Measurements from ENCODE around the gene EFCC1.

EFCC1 gene

DNA sequence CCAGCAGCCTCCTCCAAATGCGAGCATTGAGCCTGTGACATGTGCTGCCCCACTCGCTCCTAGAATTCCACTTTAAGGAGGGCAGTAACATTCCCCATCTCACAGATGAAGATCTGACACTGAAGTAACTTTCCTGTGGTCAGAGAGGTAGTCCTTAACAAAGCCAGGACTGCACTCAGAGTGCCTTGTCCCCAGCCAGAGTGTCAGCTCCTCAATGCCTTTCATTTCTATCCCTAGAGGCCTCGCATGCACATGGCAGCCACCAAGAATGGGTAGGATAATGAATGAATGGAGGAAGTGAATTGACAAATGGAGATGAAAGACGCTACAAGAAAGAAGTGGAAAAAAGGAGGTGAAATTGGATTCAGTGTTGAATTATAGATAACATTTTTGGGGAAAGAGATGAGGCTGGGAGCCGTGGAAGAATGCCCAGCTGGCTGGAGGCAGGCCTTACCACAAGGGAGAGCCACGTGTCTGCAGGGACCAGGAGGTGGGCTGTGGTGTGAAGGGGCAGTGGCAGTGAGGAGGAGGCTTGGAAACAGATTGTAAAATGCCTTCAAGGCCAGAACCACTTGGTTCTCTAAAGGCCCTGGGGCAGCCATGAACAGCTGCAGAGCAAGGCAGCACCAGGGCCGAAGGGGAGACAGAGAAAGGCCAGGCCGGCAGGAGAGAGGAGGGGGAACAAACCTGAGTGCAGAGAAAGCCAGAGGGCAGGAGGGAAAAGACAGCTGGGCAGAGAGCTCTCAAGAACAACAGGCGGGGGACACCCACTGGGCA, 17.6 kb upstream of the EFCC1 start:
- no peaks in the 10 kb centered on the region for H3K9me3 ChIP-seq (ENCODE audit: control insufficient read depth, low read depth, low read length)
- peaks cover 3% of the 10 kb centered on the region for H3K4me1 ChIP-seq (ENCODE audit: control insufficient read depth, low read depth, low read length)
- no peak overlapping the region for H3K4me3 ChIP-seq (ENCODE audit: low read length)
- no peaks in the 10 kb centered on the region for H3K27me3 ChIP-seq (ENCODE audit: control insufficient read depth, insufficient read depth, low read length)
- H3K9ac ChIP-seq (ENCODE audit: low read length): no peak overlapping the region
- H3K27ac ChIP-seq (ENCODE audit: low read length): no peak overlapping the region
- no peaks in the 10 kb centered on the region for H3K36me3 ChIP-seq (ENCODE audit: control insufficient read depth, low read depth, low read length)

DNA sequence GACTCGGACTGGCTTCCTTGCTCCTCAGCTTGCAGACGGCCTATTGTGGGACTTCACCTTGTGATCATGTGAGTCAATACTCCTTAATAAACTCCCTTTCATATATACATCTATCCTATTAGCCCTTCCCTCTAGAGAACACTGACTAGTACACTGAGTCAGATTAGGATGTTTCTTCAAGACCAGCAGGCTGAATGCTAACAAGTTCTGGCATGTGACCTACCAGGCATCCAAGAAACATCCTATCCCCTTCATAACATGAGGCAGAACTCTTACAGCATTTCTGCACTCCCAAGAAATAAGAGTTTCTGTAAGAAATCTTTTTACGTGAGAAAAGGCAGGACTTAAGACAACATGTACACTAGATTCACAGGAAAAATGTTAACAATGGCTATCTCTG, 16.5 kb upstream of the EFCC1 start:
- peaks cover 3% of the 10 kb centered on the region for H3K4me1 ChIP-seq (ENCODE audit: control insufficient read depth, low read depth, low read length)
- no peaks in the 10 kb centered on the region for H3K9me3 ChIP-seq (ENCODE audit: control insufficient read depth, low read depth, low read length)
- no peaks in the 10 kb centered on the region for H3K36me3 ChIP-seq (ENCODE audit: control insufficient read depth, low read depth, low read length)
- no peak overlapping the region for H3K4me3 ChIP-seq (ENCODE audit: low read length)
- H3K9ac ChIP-seq (ENCODE audit: low read length): no peak overlapping the region
- no peak overlapping the region for H3K27ac ChIP-seq (ENCODE audit: low read length)
- no peaks in the 10 kb centered on the region for H3K27me3 ChIP-seq (ENCODE audit: control insufficient read depth, insufficient read depth, low read length)

DNA sequence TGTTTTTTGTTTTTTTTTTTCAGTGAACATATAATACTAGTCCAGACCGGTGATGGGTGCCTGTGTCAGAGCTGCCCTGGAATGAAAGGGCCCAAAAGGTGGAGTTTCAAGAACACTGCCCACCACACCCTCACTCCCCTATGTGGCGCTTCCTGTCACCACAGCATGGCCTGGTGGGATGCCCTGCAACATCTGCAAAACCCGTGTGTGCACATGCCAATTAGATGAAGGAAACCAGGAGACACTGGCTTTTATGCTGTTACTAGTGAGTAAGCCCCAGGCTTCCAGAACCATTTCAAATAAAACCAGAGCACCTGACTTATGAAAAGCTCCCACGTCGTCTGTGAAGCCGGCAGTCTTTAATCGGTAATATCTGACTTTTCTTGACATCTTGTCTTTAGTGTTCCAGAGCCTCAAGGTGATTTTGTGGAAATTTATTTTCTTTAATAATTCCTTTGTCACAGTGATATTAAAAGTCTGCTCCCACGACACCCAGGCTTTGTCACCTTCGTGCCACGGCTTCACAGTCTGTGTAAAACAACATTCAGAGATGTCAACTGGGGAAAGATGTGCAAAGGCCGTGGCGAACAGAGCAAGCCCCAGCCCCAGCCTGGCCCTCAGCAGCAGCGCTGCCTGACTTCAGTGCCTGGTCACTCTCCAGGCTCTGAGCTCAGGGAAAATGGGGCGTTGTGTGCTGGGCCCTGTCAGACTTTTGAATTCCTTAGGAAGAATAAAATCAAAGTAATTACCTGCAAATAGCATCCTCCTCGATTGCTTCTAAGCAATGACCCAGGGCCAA, 13.6 kb upstream of the EFCC1 start:
- Histone ChIP-seq H3K27ac (ENCODE audit: low read length) (no peak overlapping the region), H3K27me3 (ENCODE audit: control insufficient read depth, insufficient read depth, low read length) (peaks cover 4% of the 10 kb centered on the region)

DNA sequence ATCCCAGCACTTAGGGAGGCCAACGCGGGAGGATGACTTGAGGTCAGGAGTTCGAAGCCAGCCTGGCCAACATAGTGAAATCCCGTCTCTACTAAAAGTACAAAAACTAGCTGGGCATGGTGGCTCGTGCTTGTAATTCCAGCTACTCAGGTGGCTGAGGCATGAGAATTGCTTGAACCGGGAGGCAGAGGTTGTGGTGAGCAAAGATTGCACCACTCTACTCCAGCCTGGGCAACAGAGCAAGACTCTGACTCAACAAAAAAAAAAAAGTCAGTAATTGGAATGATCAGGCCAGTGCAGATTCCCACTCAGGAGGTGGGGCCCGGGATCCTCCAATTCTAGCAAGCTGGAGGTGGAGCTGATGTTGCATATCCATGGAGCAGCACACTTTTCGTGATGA, 12.8 kb upstream of the EFCC1 start:
- H3K4me1 ChIP-seq (ENCODE audit: control insufficient read depth, low read depth, low read length): peaks cover 7% of the 10 kb centered on the region
- H3K27ac ChIP-seq (ENCODE audit: low read length): no peak overlapping the region
- H3K9me3 ChIP-seq (ENCODE audit: control insufficient read depth, low read depth, low read length): no peaks in the 10 kb centered on the region
- H3K9ac ChIP-seq (ENCODE audit: low read length): no peak overlapping the region
- peaks cover 12% of the 10 kb centered on the region for H3K27me3 ChIP-seq (ENCODE audit: control insufficient read depth, insufficient read depth, low read length)
- H3K4me3 ChIP-seq (ENCODE audit: low read length): no peak overlapping the region
- H3K36me3 ChIP-seq (ENCODE audit: control insufficient read depth, low read depth, low read length): no peaks in the 10 kb centered on the region

More for the DNA sequence above, 13.6 kb upstream of the EFCC1 start:
- Histone ChIP-seq H3K9ac (ENCODE audit: low read length) (no peak overlapping the region), H3K9me3 (ENCODE audit: control insufficient read depth, low read depth, low read length) (no peaks in the 10 kb centered on the region), H3K36me3 (ENCODE audit: control insufficient read depth, low read depth, low read length) (no peaks in the 10 kb centered on the region), H3K4me1 (ENCODE audit: control insufficient read depth, low read depth, low read length) (peaks cover 3% of the 10 kb centered on the region), H3K4me3 (ENCODE audit: low read length) (no peak overlapping the region)

- Histone ChIP-seq H3K9me3 (ENCODE audit: control insufficient read depth, low read depth, low read length) (no peaks in the 10 kb centered on the region), H3K27me3 (ENCODE audit: control insufficient read depth, insufficient read depth, low read length) (peaks cover 41% of the 10 kb centered on the region), H3K27ac (ENCODE audit: low read length) (no peak overlapping the region), H3K4me1 (ENCODE audit: control insufficient read depth, low read depth, low read length) (peaks cover 8% of the 10 kb centered on the region), H3K36me3 (ENCODE audit: control insufficient read depth, low read depth, low read length) (no peaks in the 10 kb centered on the region), H3K9ac (ENCODE audit: low read length) (no peak overlapping the region), H3K4me3 (ENCODE audit: low read length) (no peak overlapping the region)
Measured at GRCh38 chr3:128991355-128991895, 9.7 kb upstream of the EFCC1 start.

- H3K36me3 ChIP-seq (ENCODE audit: control insufficient read depth, low read depth, low read length): no peaks in the 10 kb centered on the region
- no peak overlapping the region for H3K27ac ChIP-seq (ENCODE audit: low read length)
- peaks cover 9% of the 10 kb centered on the region for H3K4me1 ChIP-seq (ENCODE audit: control insufficient read depth, low read depth, low read length)
- H3K27me3 ChIP-seq (ENCODE audit: control insufficient read depth, insufficient read depth, low read length): peaks cover 54% of the 10 kb centered on the region
- peak overlapping the region; percentile 55 for H3K4me3 ChIP-seq (ENCODE audit: low read length)
- H3K9me3 ChIP-seq (ENCODE audit: control insufficient read depth, low read depth, low read length): no peaks in the 10 kb centered on the region
- H3K9ac ChIP-seq (ENCODE audit: low read length): peak overlapping the region; percentile 29
Measured at GRCh38 chr3:128992926-128993460, 8.1 kb upstream of the EFCC1 start.

- Histone ChIP-seq H3K9ac (ENCODE audit: low read length) (peak within 1 kb of the TSS; percentile 29), H3K27me3 (ENCODE audit: control insufficient read depth, insufficient read depth, low read length) (peaks cover 60% of the 10 kb centered on the region), H3K4me3 (ENCODE audit: low read length) (peak within 1 kb of the TSS; percentile 55), H3K9me3 (ENCODE audit: control insufficient read depth, low read depth, low read length) (no peaks in the 10 kb centered on the region), H3K4me1 (ENCODE audit: control insufficient read depth, low read depth, low read length) (peaks cover 15% of the 10 kb centered on the region), H3K36me3 (ENCODE audit: control insufficient read depth, low read depth, low read length) (no peaks in the 10 kb centered on the region), H3K27ac (ENCODE audit: low read length) (no peak within 1 kb of the TSS)
Measured at GRCh38 chr3:128993461-128994172, 7.5 kb upstream of the EFCC1 start, which contains the start of gene CFAP92. TSS of gene CFAP92 (minus strand) at chr3:128994076. CDS start at chr3:128993304, 772 bp downstream.

DNA sequence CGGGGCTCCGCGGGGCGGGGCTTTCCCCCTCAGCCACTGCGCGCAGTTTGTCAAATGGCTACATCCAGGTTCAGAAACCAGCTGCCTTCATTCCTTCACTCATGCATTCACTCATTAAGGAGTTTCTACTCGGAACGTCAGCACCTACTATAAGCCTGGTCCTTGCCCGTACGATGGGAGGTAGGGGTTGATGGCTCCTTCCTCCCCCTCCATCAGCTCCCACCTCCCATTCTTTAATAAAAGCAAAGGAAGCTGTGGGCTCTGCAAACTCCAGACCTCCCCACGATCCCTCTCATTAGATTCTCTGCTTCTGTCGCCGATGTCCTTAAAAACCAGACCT, 7.0 kb upstream of the EFCC1 start:
- peak overlapping the region; percentile 55 for H3K4me3 ChIP-seq (ENCODE audit: low read length)
- H3K4me1 ChIP-seq (ENCODE audit: control insufficient read depth, low read depth, low read length): peaks cover 20% of the 10 kb centered on the region

GRCh38 chr3:128994581-128995546, 6.2 kb upstream of the EFCC1 start:
- Histone ChIP-seq H3K27ac (ENCODE audit: low read length) (no peak overlapping the region), H3K27me3 (ENCODE audit: control insufficient read depth, insufficient read depth, low read length) (peaks cover 73% of the 10 kb centered on the region), H3K9me3 (ENCODE audit: control insufficient read depth, low read depth, low read length) (no peaks in the 10 kb centered on the region), H3K9ac (ENCODE audit: low read length) (no peak overlapping the region), H3K36me3 (ENCODE audit: control insufficient read depth, low read depth, low read length) (no peaks in the 10 kb centered on the region), H3K4me1 (ENCODE audit: control insufficient read depth, low read depth, low read length) (peaks cover 21% of the 10 kb centered on the region), H3K4me3 (ENCODE audit: low read length) (peak overlapping the region; percentile 55)

More for the DNA sequence above, 7.0 kb upstream of the EFCC1 start:
- Histone ChIP-seq H3K9me3 (ENCODE audit: control insufficient read depth, low read depth, low read length) (no peaks in the 10 kb centered on the region), H3K36me3 (ENCODE audit: control insufficient read depth, low read depth, low read length) (no peaks in the 10 kb centered on the region), H3K27me3 (ENCODE audit: control insufficient read depth, insufficient read depth, low read length) (peaks cover 66% of the 10 kb centered on the region), H3K9ac (ENCODE audit: low read length) (no peak overlapping the region), H3K27ac (ENCODE audit: low read length) (no peak overlapping the region)

- Histone ChIP-seq H3K27me3 (ENCODE audit: control insufficient read depth, insufficient read depth, low read length) (peaks cover 81% of the 10 kb centered on the region), H3K36me3 (ENCODE audit: control insufficient read depth, low read depth, low read length) (no peaks in the 10 kb centered on the region), H3K4me3 (ENCODE audit: low read length) (no peak overlapping the region), H3K9ac (ENCODE audit: low read length) (no peak overlapping the region), H3K4me1 (ENCODE audit: control insufficient read depth, low read depth, low read length) (peaks cover 27% of the 10 kb centered on the region), H3K27ac (ENCODE audit: low read length) (no peak overlapping the region), H3K9me3 (ENCODE audit: control insufficient read depth, low read depth, low read length) (no peaks in the 10 kb centered on the region)
Measured at GRCh38 chr3:128995737-128996136, 5.4 kb upstream of the EFCC1 start.
